SH-SY5Y (cell line): ENCODE measurements around the gene CST3.

Experiments used
- GATA2 ChIP-seq: IDR thresholded peaks from 2 replicates; pipeline ENCODE4 v1.6.1; 2011; ENCODE audit warnings: mild to moderate bottlenecking, low read depth, low read length
- GATA3 ChIP-seq: IDR thresholded peaks from 2 replicates; pipeline ENCODE4 v1.6.1; 2011; ENCODE audit warnings: low read depth, mild to moderate bottlenecking, low read length, moderate library complexity

- TF ChIP-seq GATA3 (no peak), GATA2 (no peak)
Observed at GRCh38 chr20:23649830-23650417, 12.2 kb upstream of the CST3 start.
